Measurements from ENCODE around the gene CLDN14.

The CLDN14 gene

DNA sequence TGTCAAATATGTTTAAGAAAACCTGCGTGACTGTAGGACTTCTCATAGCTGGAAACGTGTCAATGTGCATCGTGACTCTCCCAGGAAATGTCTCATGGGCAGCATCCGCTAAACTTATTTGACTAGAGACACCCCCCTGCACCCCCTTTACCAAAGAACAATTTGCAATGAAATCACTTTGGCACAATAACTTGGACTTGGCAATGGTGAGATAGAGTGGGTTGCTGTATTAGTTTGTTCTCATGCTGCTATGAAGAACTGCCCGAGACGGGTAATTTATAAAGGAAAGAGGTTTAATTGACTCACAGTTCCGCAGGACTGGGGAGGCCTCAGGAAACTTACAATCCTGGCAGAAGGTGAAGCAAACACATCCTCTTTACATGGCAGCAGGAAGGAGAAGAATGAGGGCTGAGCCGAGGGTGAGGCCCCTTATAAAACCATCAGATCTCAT, 13.8 kb downstream of the CLDN14 start:
- no peak for DNase-seq

DNA sequence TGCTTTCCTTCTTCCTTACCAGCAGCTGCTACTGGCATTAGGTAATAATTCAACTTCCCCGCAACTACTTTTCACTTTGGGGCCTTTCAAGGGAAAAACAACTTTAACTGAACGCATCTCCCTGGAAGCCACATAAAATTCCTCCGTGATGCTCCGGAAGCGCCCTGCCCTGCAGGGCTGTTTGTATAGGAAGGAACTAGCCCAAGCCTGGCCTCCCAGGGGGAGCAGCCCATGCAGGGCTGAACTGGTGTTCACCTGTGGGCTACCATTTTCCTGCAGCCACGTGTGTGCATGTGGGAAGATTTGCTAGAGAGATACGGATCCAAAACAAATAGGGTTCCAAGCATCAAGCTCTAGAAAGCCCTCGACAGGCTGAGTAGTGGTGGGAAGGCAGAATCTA, 14.4 kb downstream of the CLDN14 start:
- no peak for DNase-seq

DNA sequence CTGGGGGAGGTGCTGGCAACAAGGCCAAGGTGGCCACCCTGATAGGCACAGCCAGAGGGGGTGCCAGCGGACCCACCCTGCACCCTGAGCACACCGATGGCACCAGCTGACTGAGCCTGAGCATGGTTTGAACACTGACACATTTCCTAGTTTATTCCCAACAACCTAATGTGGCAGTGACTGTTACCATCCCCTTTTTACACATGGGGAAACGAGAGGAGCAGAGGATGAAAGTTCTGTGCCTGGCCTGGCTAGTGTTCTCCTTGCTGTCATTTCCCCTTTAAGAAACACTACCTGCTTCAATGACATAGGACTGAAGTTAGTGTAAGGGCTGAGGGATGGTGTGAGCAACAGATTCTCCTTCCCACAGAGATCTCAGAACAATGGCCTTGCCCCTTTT, 15.3 kb downstream of the CLDN14 start:
- no peak for DNase-seq

DNA sequence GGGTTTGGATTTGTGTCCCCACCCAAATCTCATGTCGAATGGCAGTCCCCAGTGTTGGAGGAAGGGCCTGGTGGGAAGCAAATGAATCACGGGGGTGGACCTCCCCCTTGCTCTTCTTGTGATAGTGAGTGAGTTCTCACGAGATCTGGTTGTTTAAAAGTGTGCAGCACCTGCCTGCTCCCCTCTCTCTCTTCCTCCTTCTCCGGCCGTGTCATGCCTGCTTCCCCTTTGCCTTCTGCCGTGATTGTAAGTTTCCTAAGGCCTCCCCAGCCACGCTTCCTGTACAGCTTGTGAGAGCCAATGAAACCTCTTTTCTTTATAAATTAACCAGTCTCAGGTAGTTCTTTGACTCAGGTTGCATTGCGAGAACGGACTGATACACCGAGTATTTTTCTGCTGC, 15.9 kb downstream of the CLDN14 start:
- no peak for DNase-seq

DNA sequence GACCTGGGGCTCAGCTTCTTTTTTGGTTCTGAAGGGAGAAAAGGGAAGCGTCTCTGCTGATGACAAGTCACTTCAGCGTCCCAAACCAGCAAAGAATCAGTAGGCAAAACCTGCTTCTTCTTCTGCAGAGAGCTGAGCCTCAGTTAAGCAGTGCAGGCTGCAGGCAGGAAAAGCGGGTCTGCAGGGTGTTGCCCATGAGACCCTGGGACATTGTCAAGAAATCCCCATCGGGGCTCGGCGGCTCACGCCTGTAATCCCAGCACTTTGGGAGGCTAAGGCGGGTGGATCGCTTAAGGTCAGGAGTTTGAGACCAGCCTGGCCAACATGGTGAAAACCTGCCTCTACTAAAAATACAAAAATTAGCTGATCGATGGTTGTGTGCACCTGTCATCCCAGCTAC, 16.7 kb downstream of the CLDN14 start:
- DNase-seq, result no peak

DNA sequence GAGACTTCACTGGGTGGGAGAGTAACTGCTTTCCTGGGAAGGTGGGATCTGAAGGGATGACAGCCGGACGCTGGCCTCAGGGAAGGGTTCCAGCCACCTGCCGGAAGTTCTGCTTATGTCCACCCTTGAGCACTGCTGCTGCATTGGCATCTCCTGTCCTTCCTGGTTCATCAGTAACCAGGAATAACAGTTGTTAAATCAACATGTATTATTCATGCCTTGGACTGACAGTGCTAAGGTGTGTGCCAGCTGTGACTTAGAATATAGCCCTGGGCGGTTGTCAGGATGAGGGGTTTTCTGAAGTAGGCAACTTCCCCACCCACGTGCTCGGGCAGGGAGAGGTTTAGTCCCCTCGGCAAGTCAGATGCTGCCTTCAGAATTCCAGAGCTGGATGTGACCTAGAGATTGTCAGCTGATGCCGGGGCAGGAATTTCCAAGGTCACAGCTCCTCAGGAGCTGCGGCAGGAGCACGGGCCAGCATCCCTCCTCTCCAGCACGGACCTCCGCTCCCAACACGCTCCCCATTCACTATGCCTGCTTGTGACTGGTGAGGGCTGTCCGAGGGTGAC, 17.9 kb downstream of the CLDN14 start:
- DNase-seq, result no peak

DNA sequence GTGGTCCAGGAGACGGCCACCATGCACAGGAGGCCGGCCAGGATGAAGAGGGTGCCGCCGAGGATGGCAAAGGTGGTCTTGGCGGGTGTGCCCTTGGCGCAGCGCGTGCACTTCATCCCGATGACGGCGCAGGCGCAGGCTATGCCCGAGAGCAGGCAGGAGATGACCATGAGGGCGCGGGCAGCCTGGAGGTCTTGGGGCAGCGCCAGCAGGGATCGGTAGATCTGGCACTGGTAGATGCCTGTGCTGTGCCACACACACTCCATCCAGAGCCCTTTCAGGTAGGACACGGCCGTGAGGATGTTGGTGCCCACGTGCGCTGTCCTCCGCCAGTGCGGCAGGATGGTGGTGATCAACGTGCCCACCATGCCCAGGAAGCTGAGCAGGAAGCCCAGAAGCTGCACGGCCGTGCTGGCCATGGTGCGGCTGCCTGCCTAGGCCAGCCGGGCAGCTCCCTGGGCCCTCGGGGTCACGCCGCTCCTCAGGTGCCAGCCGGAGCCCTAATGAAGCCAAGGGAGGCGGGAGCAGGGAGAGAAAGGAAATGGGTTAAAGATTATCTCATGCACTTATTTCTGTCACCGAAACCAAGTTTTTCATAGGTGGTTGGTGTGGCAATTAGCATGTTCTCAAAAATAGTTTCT, 18.5 kb downstream of the CLDN14 start:
- DNase-seq, result no peak

DNA sequence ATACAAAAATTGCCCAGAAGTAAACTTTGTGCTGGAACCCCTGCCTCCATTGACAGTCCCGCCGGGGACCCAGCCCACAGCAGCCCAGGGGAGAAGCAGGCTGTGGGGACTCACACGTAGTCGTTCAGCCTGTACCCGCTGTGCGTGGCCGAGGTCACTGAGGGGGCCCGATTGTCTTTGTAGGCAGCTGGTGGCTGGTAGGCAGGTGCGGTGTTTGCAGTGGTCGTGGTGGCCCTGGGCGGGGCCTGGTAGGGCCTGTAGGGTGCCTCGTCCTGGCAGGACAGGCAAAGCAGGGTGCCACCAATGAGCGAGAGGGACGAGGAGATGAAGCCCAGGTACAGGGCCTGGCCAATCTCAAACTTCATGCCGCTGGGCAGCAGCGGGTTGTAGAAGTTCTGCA, 19.1 kb downstream of the CLDN14 start:
- DNase-seq, result no peak

DNA sequence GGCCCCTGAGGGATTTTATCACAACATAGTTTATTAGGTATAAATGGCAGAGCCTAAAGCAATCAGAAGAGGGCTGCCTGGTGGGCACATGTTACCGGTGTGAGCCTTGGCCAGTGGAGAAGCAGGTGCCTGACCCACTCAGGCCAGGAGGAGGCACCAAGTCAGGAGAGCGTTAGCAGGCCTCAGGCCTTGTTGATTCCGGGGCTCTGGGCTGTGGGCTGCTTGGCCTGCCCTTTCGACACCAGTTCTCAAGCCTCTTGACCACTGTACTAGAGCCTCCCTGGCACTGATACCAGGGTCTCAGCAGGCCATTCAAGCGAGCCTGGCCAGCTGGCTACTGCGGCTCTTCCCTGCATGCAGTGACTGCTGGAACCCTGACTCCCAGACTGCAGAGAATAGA, 20.8 kb downstream of the CLDN14 start:
- no peak for DNase-seq

DNA sequence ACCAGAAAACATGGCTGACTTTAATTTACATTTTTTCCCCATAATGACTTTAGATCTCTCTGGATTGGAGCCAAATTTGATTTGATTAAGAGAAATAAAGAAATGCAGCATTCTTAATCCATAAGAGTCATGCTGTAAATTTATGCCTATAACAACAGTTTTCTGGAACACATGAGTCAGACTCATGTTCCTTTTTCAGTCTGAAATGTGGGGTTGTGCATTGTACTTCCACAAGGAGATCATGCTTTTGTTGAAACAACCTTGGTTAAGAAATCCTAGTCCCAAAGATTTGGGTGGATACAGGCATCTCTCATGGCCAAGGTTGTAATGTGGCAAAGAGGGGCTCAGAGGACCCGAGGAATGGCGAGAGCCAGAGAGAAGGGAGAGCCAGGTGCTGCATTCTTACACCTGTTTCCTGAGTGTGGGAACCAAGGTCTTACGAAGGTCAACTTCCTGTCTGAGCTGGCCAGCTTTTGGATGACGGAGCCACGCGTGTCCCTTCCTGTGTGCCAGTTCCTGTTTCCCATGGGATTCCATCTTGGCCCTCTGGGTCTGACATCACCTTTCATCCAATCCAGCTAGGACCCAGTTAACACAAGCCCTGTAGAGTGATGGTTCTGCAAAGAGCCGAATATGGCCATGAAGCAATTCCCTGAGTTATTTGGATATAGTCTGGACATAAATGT, 23.1 kb downstream of the CLDN14 start:
- DNase-seq, result no peak

DNA sequence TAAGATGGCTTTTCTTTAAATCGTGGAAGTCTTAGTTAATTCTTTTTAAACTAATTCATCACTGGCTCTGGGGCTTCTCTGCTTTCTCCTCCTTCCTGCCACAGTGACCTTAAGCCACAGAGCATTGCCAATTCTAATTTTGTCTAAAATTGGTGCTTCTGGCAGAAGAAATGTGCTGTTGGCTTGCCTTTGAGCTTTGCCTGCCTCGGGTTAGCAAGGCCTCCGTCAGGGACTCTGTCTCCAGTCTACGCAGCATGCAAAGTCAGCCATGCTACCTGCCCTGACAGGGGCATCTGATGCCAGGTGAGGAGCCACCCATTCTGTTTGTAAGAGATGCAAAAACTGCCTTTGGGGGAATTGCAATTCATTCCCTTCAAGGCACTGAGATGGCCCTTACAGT, 25.2 kb downstream of the CLDN14 start:
- no peak for DNase-seq

DNA sequence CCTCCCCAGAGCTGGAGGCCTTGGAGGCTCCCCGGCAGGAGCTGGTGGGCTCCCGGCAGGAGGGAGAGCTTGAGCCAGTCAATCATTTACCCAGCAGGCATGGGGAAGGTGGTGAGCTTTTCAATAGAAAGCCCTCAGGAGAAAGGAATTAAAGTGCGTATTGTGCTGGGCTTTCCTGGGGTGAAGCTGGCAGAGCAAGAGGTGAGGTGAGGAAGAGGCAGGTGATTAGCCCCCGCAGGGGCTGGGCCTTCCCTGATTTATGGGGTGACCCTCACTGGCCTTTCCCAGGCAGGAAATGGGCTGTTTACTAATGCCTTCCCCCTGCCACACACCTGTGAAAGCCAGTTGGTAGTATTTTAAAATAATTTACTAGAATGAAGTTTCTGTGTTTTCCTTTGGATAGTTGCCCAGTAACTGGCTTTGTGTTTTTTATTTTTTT, 25.8 kb downstream of the CLDN14 start:
- DNase-seq, result no peak

DNA sequence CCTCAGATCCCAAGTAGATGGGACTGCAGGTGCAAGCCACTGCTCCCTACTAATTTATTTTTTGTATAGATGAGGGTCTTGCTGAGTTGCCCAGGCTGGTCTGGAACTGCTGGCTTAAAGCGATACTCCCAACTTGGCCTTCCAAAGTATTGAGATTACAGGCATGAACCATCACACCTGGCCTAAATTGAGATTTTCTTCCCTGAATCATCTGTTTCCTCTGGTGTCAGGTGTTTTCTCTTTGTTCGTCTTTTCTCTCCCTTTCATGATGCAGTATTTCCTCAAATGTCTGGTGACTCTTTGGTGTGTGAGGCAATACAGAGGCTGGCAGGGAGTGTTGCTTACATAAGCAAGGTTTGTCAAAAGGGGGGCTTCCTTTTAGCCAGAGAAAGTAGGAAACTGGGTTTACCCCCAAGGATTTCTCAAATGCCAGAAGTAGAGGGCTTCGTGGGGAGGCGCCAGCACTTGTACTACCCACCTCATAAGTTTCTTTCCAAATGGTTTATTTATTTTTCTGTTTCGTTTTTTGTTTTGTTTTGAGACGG, 27.6 kb downstream of the CLDN14 start:
- DNase-seq, result no peak

DNA sequence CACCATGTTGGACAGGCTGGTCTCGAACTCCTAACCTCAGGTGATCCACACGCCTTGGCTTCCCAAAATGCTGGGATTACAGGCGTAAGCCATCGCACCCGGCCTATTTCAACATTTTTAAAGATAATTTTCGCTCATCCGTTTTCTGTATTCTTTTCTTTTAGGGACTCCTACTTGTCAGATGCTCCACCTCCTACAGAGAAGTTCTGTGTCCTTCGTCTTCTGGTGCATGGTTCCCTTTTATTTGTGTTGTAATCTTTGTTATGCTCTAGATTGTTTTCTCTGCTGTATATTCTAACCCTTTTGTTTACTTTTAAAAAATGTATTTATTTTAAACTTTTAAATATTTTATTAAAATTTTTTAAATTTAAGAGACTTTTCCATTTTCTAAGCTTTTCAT, 28.4 kb downstream of the CLDN14 start:
- DNase-seq, result no peak

DNA sequence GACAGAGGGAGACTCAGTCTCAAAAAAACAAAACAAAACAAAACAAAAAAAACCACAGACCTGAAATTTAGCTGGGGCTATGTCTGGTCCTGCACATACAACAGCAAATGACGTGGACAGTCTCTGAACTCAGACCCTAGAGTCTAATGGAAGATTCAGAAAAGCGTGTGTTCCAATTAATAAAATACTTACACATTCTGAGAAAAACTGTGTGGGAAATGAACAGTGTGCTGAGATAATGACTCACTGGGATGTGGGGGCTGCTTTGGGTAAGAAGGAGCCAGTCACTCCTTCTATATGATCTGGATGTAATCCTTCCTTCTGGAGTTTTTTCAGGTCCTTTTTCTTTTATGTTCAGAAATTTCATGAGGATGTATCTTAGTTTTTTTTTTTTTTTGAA, 29.4 kb downstream of the CLDN14 start:
- no peak for DNase-seq

DNA sequence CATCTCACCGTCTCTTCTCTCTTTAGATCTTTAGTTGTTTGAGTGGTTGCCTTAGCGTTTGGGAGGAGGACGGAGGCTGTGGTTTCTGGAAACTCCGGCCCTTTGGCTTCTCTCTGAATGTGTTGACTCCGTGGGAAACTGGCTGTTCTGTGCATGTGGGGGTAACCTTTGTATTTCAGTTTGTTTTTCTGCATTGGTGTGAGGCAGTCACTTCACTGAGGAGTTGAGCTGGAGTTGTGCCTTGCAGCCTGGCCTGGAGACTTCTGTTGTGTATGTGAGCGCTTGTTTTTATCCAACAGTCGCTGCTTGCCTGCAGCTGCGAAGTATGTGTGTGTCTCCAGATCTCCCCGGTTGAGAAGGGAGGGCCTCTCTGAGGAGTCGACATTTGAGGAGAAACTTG, 33.6 kb downstream of the CLDN14 start:
- DNase-seq, result no peak

DNA sequence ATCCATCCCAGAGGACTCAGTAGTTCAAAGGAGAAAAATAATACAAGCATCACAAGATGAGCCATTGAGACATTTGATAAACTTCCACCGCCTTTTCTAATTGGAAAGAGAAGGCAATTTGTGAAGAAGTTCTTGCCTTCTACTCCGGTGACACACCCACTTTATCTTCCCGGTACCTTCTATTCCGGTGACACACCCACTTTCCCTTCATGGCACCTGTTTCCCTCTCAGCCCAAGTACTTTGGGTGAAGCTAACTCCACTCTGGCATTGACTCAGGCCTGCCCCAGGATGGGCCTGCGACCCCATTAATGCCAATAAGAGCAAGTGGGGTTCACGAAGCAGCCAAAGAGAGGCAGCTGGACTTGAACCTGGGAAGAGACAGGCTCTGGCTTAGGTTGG, 38.2 kb downstream of the CLDN14 start:
- DNase-seq, result no peak

DNA sequence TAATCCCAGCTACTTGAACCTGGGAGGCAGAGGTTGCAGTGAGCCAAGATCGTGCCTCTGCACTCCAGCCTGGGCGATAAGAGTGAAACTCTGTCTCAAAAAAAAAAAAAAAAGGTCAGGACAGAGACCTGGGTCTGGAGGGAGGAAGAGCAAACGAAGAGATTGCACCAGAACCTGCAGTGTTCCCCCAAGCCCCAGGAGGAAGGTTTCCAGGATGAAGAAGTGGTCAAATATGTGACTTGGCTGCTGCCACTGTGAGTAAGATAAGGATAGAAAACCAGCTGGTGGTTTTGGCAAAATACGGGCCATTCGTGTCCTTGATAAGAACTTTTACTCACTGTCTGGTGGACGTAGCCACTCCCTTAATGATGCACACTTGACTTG, 42.2 kb downstream of the CLDN14 start:
- DNase-seq, result no peak

DNA sequence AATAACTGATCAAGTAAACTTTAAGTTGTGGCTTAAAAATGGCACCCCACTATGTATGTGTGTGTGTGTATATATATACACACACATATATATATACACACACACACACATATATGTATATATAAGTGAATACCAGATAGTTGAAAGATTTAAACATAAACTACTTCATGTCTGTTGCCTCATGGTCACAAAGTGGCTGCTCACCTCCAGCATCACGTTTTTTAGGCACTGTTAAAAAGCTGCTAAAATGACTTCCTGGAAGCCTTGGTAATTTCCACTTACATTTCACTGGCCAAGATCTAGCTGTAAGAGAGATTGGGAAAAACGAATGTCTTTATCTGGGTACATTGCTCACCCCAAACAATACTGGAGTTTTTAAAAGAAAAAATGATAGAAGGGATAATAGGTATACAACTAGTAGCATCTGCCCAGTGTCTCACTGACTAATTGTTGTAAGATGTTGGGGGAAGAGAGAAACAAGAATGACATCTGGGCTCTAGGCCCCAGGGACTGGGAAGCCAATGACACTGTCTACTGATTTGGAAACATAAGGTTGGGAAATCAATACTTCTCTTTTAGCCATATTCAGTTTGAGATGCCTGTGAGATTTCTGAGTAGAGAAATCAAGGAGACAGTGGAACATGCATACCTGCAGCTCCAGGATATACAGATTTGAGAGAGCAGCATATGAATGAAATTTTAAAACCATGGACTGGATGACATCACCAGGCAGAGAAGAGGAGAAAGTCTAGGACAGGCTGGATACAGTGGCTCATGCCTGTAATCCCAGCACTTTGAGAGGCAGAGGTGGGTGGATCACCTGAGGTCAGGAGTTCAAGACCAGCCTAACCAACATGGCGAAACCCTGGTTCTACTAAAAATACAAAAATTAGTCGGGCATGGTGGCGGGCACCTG, 42.8 kb downstream of the CLDN14 start:
- DNase-seq, result no peak

DNA sequence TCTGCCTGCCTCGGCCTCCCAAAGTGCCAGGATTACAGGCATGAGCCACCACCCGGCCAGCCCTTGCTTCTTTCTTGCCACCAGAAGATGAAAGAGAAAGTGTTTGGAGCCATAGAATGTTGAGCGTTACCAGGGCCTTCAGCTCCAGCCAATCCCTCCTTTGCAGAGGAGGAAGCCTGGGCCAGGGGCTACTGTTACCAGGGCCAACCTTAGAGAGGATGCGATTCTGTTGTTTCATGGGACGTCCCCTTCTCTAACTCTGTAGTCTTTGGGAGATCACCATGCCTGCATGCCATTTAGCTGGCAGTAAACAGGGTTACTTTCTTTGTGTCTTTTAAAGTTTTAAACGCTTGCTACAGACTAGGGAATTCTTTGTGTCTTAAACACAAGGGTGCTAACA, 45.8 kb downstream of the CLDN14 start:
- DNase-seq, result no peak

DNA sequence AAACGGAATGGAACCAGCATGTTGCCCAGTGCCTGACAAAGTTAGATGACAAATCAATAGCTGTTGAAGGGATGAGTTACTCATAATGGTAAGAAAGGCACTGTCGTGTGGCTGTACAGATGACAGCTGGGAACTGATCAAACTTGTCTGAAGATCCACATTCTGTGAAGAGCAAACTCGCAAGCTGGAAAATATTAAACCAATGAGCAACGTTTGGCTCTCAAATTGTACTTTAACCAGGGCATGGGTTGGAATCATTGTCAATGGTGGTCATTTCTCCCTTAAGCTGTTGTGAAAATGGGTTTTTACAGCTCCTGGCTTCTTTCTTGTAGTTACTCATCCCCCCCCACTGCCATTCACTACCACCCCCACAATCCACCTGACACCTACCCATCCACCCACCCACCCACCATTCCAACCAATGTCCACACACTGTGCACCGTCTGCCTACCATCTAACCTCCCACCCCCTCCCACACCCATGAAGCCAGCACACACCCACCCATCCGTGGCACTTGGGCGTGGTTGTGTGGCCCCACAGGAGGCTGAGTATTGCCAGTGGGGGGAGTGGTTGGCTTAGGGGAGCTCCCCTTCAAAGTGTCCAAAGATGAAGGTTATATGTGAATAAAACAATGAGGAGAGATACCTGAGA, 46.7 kb downstream of the CLDN14 start:
- no peak for DNase-seq

DNA sequence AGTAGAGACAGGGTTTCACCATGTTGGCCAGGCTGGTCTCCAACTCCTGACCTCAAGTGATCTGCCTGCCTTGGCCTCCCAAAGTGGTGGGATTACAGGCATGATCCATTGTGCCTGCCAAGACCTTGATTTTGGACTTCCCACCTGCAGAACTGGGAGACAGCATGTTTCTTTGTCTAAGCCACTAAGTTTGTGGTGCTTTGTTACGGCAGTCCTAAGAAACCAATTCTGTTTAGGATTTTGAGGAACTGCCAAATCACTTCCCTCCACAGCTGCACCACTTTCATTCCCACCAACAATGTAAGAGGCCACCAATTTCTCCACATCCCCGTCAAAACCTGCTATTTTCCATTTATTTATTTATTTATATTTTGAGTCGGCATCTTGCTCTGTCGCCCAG, 48.7 kb downstream of the CLDN14 start:
- DNase-seq, result no peak

DNA sequence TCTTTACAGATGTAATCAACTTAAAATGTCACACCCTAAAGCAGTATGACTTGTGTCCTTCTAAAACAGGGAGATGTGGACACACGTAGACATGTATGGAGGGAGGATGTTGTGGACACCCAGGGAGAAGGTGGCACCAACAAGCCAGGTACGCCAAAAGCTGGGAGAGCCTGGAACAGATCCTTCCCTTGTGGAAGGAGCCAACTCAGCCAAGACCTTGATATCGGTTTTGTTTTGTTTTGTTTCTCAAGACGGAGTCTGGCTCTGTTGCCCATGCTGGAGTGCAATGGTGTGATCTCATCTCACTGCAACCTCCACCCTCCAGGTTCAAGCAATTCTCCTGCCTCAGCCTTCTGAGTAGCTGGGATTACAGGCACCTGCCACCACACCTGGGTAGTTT, 49.1 kb downstream of the CLDN14 start:
- no peak for DNase-seq

All from KG1 (cell line).